H9 (cell line): ENCODE data around the gene RALGPS2. TPM values are rescaled to one million over a fixed set of nuclear protein-coding genes. Genes with fewer than 3 reads are reported as not detected.

ENCODE experiments used
- DNase-seq: peaks from one replicate; pipeline ENCODE4 v3.0.0-alpha.2; 2017
- H2AFZ ChIP-seq: one replicate; pipeline ENCODE4 v1.6.1; 2013; ENCODE audit warnings: mild to moderate bottlenecking, low read length, control low read depth, moderate library complexity
- H2AK5ac ChIP-seq: 2 replicates; pipeline ENCODE4 v1.6.1; 2013; ENCODE audit warnings: low read length, control low read depth, mixed read lengths; ENCODE audit not compliant: insufficient read length
- H2BK120ac ChIP-seq: one replicate; pipeline ENCODE4 v1.6.1; 2013; ENCODE audit warnings: low read depth, mild to moderate bottlenecking, low read length, control low read depth, inconsistent platforms; ENCODE audit not compliant: poor library complexity, severe bottlenecking
- H2BK12ac ChIP-seq: 2 replicates; pipeline ENCODE4 v1.6.1; 2013; ENCODE audit warnings: low read length, control low read depth, mixed read lengths, low read depth; ENCODE audit not compliant: insufficient read length
- H2BK15ac ChIP-seq: 2 replicates; pipeline ENCODE4 v1.6.1; 2013; ENCODE audit warnings: low read depth, low read length, control low read depth
- H2BK20ac ChIP-seq: one replicate; pipeline ENCODE4 v1.6.1; 2013; ENCODE audit warnings: low read depth, mild to moderate bottlenecking, low read length, control low read depth, inconsistent platforms; ENCODE audit not compliant: poor library complexity, severe bottlenecking
- H2BK5ac ChIP-seq: 2 replicates; pipeline ENCODE4 v1.6.1; 2013; ENCODE audit warnings: low read length, control low read depth, mixed read lengths; ENCODE audit not compliant: insufficient read length
- H3K14ac ChIP-seq: 2 replicates; pipeline ENCODE4 v1.6.1; 2013; ENCODE audit warnings: low read length, control low read depth; ENCODE audit not compliant: insufficient read depth
- H3K18ac ChIP-seq: 2 replicates; pipeline ENCODE4 v1.6.1; 2013; ENCODE audit warnings: low read depth, mild to moderate bottlenecking, mixed read lengths, low read length, control low read depth; ENCODE audit not compliant: insufficient read length
- H3K23ac ChIP-seq: 2 replicates; pipeline ENCODE4 v1.6.1; 2013; ENCODE audit warnings: low read length, control low read depth, mixed read lengths, low read depth; ENCODE audit not compliant: insufficient read length
- H3K23me2 ChIP-seq: 2 replicates; pipeline ENCODE4 v1.6.1; 2013; ENCODE audit warnings: low read depth, mild to moderate bottlenecking, mixed read lengths, low read length, control low read depth; ENCODE audit not compliant: insufficient read length, poor library complexity, severe bottlenecking
- H3K27ac ChIP-seq: 2 replicates; pipeline ENCODE4 v1.5.1; 2013; ENCODE audit warnings: low read length, control low read depth, mixed read lengths, low read depth; ENCODE audit not compliant: insufficient read length
- H3K27me3 ChIP-seq: 2 replicates; pipeline ENCODE4 v1.6.1; 2013; ENCODE audit warnings: low read length, control low read depth, inconsistent platforms; ENCODE audit not compliant: insufficient read depth
- H3K4ac ChIP-seq: 2 replicates; pipeline ENCODE4 v1.6.1; 2013; ENCODE audit warnings: low read depth, mild to moderate bottlenecking, control low read depth, inconsistent platforms, low read length, moderate library complexity
- H3K4me1 ChIP-seq: 2 replicates; pipeline ENCODE4 v1.6.1; 2013; ENCODE audit warnings: low read length, control low read depth, inconsistent platforms; ENCODE audit not compliant: insufficient read depth
- H3K4me2 ChIP-seq: 2 replicates; pipeline ENCODE4 v1.6.1; 2013; ENCODE audit warnings: low read length, control low read depth, mixed read lengths; ENCODE audit not compliant: insufficient read length, insufficient read depth
- H3K56ac ChIP-seq: 2 replicates; pipeline ENCODE4 v1.6.1; 2013; ENCODE audit warnings: low read depth, mild to moderate bottlenecking, mixed read lengths, low read length, control low read depth; ENCODE audit not compliant: insufficient read length
- H3K79me1 ChIP-seq: 2 replicates; pipeline ENCODE4 v1.6.1; 2013; ENCODE audit warnings: low read depth, mild to moderate bottlenecking, moderate library complexity, low read length, control low read depth, inconsistent platforms; ENCODE audit not compliant: insufficient read depth, poor library complexity, severe bottlenecking
- H3K79me2 ChIP-seq: 2 replicates; pipeline ENCODE4 v1.6.1; 2013; ENCODE audit warnings: low read length, control low read depth, inconsistent platforms; ENCODE audit not compliant: insufficient read depth
- H3K9ac ChIP-seq: 2 replicates; pipeline ENCODE4 v1.6.1; 2013; ENCODE audit warnings: low read length, control low read depth, mixed read lengths; ENCODE audit not compliant: insufficient read length; ENCODE audit errors: extremely low read depth
- H3K9me3 ChIP-seq: one replicate; pipeline ENCODE4 v1.6.1; 2013; ENCODE audit warnings: low read depth, low read length, inconsistent platforms; ENCODE audit not compliant: control insufficient read depth
- H3T11ph ChIP-seq: one replicate; pipeline ENCODE4 v1.6.1; 2013; ENCODE audit warnings: mild to moderate bottlenecking, low read length, control low read depth, inconsistent platforms
- H4K20me1 ChIP-seq: one replicate; pipeline ENCODE4 v1.6.1; 2013; ENCODE audit not compliant: control insufficient read depth, insufficient read length, insufficient read depth
- H4K5ac ChIP-seq: 2 replicates; pipeline ENCODE4 v1.6.1; 2013; ENCODE audit warnings: low read depth, mild to moderate bottlenecking, mixed read lengths, low read length, control low read depth; ENCODE audit not compliant: insufficient read length
- H4K8ac ChIP-seq: replicated peaks from 2 replicates; pipeline ENCODE4 v1.6.1; 2013; ENCODE audit warnings: low read length, control low read depth, mixed read lengths, low read depth; ENCODE audit not compliant: insufficient read length
- H4K91ac ChIP-seq: 2 replicates; pipeline ENCODE4 v1.6.1; 2013; ENCODE audit warnings: low read depth, mild to moderate bottlenecking, moderate library complexity, mixed read lengths, low read length, control low read depth; ENCODE audit not compliant: insufficient read length
- H3K27ac Mint-ChIP-seq, 3 experiments: 2 replicates in 2 of 3; 3 replicates in 1 of 3; pipeline ENCODE4 v1.8.0; 2020 to 2021; ENCODE audit warnings: mixed read lengths in 3 of 3, mild to moderate bottlenecking in 1 of 3, moderate library complexity in 1 of 3
- H3K27me3 Mint-ChIP-seq: 2 replicates; pipeline ENCODE4 v1.8.0; 2021; ENCODE audit warnings: low read depth, mild to moderate bottlenecking, moderate library complexity, mixed read lengths
- H3K36me3 Mint-ChIP-seq, 3 experiments: 2 replicates in 2 of 3; 3 replicates in 1 of 3; pipeline ENCODE4 v1.8.0; 2020 to 2021; ENCODE audit warnings: low read depth in 3 of 3, mixed read lengths in 3 of 3; ENCODE audit not compliant: insufficient read depth in 1 of 3
- H3K4me1 Mint-ChIP-seq, 2 experiments: 2 replicates each; pipeline ENCODE4 v1.8.0; 2020; ENCODE audit warnings: mixed read lengths in 2 of 2
- H3K4me3 Mint-ChIP-seq, 2 experiments: 2 replicates in 1 of 2; 3 replicates in 1 of 2; pipeline ENCODE4 v1.8.0; 2020 to 2021; ENCODE audit warnings: mild to moderate bottlenecking in 2 of 2, mixed read lengths in 2 of 2, moderate library complexity in 1 of 2
- H3K9me3 Mint-ChIP-seq, 2 experiments: 2 replicates in 1 of 2; 3 replicates in 1 of 2; pipeline ENCODE4 v1.8.0; 2020; ENCODE audit warnings: mild to moderate bottlenecking in 2 of 2, mixed read lengths in 2 of 2, moderate library complexity in 1 of 2
- WGBS: extraction: QIAGEN DNeasy Blood & Tissue Kit; methylation state at CpG from one replicate; pipeline ENCODE4 v1.1.7; 2013; ENCODE audit warnings: missing lambda C conversion rate, low lambda C conversion rate, mixed read lengths; ENCODE audit not compliant: insufficient read length; ENCODE audit errors: extremely low coverage; 5-methylcytosine and 5-hydroxymethylcytosine counted together
- total RNA-seq: library from RNA; stranded (reverse); gene quantifications from 2 replicates; pipeline ENCODE4 v1.2.1, GENCODE V29; 2021
- TF ChIP-seq, protein P1 (sequence below): fragments of 200-600 bp; sonication (generic); conservative IDR thresholded peaks from 3 replicates; pipeline ENCODE4 v1.8.0; 2021; ENCODE audit warnings: antibody characterized with exemption, mild to moderate bottlenecking

The RALGPS2 gene
- total RNA-seq, 1 experiment from 2014 or later, result 32.6 TPM

DNA sequence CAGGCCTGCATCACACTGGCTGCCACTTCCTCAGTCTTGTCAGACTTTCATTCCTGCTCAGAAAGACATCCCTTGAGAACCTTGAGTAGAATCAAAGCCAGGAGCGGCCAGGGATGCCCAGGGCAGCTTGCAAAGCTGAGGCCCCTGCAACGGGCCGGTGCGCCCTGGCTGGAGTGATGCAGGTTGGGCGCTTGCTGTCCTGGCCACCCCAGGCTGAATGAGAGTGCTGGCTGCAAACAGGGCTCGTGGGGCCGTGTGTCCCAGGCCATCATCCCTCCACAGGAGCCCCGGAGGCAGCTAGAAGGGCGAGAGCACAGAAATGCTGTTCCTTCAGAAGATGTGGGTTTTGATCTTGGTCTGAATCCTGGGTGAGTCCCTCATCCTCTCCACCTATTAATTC is 233.4 kb downstream of the RALGPS2 start:
- H3K9ac ChIP-seq, result no peak overlapping the region
- no peak overlapping the region for H3K23ac ChIP-seq
- no peak overlapping the region for H2AK5ac ChIP-seq
- H3K4ac ChIP-seq, result no peak overlapping the region
- H2BK15ac ChIP-seq, result no peak overlapping the region
- H3K14ac ChIP-seq, result no peak overlapping the region; the same call in 1 of the 2 replicates
- DNase-seq, result no peak
- H3K4me1 ChIP-seq, result no peaks in the 10 kb centered on the region
- H3K9me3 ChIP-seq, result no peaks in the 10 kb centered on the region
- no peak overlapping the region for H2AFZ ChIP-seq
- H3K27ac ChIP-seq, result no peak overlapping the region
- no peaks in the 10 kb centered on the region; a peak in 1 of 7 replicates for H3K36me3 Mint-ChIP-seq
- H3K27me3 ChIP-seq, result no peaks in the 10 kb centered on the region
- TF ChIP-seq, protein P1, sequence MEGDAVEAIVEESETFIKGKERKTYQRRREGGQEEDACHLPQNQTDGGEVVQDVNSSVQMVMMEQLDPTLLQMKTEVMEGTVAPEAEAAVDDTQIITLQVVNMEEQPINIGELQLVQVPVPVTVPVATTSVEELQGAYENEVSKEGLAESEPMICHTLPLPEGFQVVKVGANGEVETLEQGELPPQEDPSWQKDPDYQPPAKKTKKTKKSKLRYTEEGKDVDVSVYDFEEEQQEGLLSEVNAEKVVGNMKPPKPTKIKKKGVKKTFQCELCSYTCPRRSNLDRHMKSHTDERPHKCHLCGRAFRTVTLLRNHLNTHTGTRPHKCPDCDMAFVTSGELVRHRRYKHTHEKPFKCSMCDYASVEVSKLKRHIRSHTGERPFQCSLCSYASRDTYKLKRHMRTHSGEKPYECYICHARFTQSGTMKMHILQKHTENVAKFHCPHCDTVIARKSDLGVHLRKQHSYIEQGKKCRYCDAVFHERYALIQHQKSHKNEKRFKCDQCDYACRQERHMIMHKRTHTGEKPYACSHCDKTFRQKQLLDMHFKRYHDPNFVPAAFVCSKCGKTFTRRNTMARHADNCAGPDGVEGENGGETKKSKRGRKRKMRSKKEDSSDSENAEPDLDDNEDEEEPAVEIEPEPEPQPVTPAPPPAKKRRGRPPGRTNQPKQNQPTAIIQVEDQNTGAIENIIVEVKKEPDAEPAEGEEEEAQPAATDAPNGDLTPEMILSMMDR, result no peak
- no peak overlapping the region for H4K91ac ChIP-seq
- H3K4me1 Mint-ChIP-seq, result 0 out of 4 replicates have a peak, but pooled peaks cover 0 to 2% of the 10 kb centered on the region in 2 experiments
- H4K8ac ChIP-seq, result no peak overlapping the region
- WGBS, result no CpG with 5 or more reads among the region's 9 CpGs
- no peaks in the 10 kb centered on the region for H3K79me2 ChIP-seq
- no peak overlapping the region for H3K56ac ChIP-seq
- H3K27ac Mint-ChIP-seq, result no peak overlapping the region; a peak in 1 of 7 replicates
- no peaks in the 10 kb centered on the region for H3K79me1 ChIP-seq
- no peak overlapping the region for H3T11ph ChIP-seq
- H4K20me1 ChIP-seq, result no peaks in the 10 kb centered on the region
- no peak overlapping the region for H3K4me2 ChIP-seq
- no peaks in the 10 kb centered on the region for H3K23me2 ChIP-seq
- no peak overlapping the region for H3K4me3 Mint-ChIP-seq
- no peak overlapping the region for H2BK5ac ChIP-seq
- no peak overlapping the region for H2BK120ac ChIP-seq
- H3K9me3 Mint-ChIP-seq, result peaks cover 0 to 3% of the 10 kb centered on the region in 2 experiments; a peak in 2 of 5 replicates
- H2BK12ac ChIP-seq, result no peak overlapping the region
- H4K5ac ChIP-seq, result no peak overlapping the region
- peaks cover 2% of the 10 kb centered on the region for H3K27me3 Mint-ChIP-seq
- H2BK20ac ChIP-seq, result no peak overlapping the region
- H3K18ac ChIP-seq, result no peak overlapping the region
